ENCODE measurements around the gene CFAP58. TPM values are rescaled to one million over a fixed set of nuclear protein-coding genes. Genes with fewer than 3 reads are reported as not detected.

The CFAP58 gene
- total and polyA plus RNA-seq, 2 donors (not counting 3 experiments of a cell fraction or from before 2014, with no cell fraction given): 0.07 to 0.29 TPM

DNA sequence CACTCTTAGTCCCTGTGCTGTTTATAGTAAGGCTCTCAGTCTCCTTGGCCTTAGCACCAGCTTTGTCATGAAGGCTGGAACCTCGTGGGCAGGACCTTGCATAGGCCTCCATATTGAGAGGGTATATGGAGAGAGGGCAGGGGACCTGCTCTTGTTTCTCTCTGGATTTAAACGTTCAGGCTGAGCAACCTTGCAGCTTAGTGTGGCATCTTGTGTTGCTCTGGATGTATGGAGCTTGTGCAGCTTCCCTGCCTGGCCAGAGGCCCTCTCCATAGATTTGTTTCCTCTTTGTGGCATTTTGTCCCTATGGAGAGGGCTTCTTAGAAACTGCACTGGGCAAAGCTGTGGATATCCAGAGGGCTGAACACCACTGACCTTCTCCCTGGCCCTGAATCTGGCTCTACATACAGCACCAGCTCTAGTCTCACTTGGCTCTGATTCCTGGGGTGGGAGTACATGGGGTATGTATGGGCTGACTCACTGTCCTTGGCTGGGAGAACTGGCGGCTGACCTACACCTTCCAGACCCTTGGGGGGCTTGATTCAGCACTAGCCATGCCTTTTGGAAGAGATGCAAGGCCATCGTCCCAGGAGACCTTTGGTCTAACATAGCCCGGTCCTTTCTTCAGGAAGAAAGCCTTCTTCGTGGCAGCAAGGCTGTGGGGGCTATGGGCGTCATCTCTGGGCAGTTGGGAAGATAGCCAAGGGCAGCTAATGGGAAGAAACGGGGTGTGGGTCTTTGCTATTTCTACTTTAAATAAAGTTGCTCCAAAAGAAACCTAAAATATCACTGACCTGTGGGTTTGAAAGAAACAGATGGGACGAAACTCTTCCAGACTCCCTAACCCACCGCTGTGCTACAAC lies 45.8 kb upstream of the CFAP58 start:
- H3K4me2 ChIP-seq (ENCODE audit: insufficient read depth, low read length): no peak overlapping the region
- no peaks in the 10 kb centered on the region for H3K27me3 ChIP-seq (ENCODE audit: control insufficient read depth in 2 of 2, insufficient read depth in 2 of 2, low read length in 2 of 2)
- no peak overlapping the region for H2AFZ ChIP-seq (ENCODE audit: low read depth, low read length)
- H3K9me1 ChIP-seq (replicated peaks; ENCODE audit: control insufficient read depth, extremely low read depth, insufficient read depth, low read length): no peaks in the 10 kb centered on the region
- no peak for DNase-seq (ENCODE audit: low read depth, low spot score)
- H3K4me3 ChIP-seq (replicated peaks in 1 of 3; ENCODE audit: insufficient read depth in 1 of 3, low read depth in 1 of 3, low read length in 3 of 3): no peak overlapping the region
- no peaks in the 10 kb centered on the region for H3K9me3 ChIP-seq (replicated peaks; ENCODE audit: control insufficient read depth, insufficient read depth, low read length)
- peaks cover 28% of the 10 kb centered on the region for H3K79me2 ChIP-seq (ENCODE audit: control insufficient read depth, insufficient read depth, low read length)
- TF ChIP-seq EZH2 (IDR thresholded peaks at IDR 0.05; ENCODE audit: borderline replicate concordance, low read depth, low read length, severe bottlenecking): no peak
- no peak for TF ChIP-seq POLR2A (IDR thresholded peaks at IDR 0.05; ENCODE audit: low read depth, low read length)
- no peak for TF ChIP-seq MYC (IDR thresholded peaks at IDR 0.05; ENCODE audit: low read depth, low read length)
- TF ChIP-seq, protein P1, sequence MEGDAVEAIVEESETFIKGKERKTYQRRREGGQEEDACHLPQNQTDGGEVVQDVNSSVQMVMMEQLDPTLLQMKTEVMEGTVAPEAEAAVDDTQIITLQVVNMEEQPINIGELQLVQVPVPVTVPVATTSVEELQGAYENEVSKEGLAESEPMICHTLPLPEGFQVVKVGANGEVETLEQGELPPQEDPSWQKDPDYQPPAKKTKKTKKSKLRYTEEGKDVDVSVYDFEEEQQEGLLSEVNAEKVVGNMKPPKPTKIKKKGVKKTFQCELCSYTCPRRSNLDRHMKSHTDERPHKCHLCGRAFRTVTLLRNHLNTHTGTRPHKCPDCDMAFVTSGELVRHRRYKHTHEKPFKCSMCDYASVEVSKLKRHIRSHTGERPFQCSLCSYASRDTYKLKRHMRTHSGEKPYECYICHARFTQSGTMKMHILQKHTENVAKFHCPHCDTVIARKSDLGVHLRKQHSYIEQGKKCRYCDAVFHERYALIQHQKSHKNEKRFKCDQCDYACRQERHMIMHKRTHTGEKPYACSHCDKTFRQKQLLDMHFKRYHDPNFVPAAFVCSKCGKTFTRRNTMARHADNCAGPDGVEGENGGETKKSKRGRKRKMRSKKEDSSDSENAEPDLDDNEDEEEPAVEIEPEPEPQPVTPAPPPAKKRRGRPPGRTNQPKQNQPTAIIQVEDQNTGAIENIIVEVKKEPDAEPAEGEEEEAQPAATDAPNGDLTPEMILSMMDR (IDR thresholded peaks at IDR 0.05; ENCODE audit: extremely low read depth in 1 of 2, insufficient read depth in 1 of 2, low read depth in 1 of 2, low read length in 2 of 2): no peak
- no peak for TF ChIP-seq JUN (IDR thresholded peaks at IDR 0.05; ENCODE audit: borderline replicate concordance, insufficient read depth, insufficient read length, low read depth)
- no peak overlapping the region for H3K27ac ChIP-seq (ENCODE audit: insufficient read depth, low read depth, low read length)
- FAIRE-seq: no peak
- peaks cover 0 to 3% of the 10 kb centered on the region in 2 experiments for H3K36me3 ChIP-seq (ENCODE audit: control insufficient read depth in 2 of 2, extremely low read depth in 1 of 2, insufficient read depth in 2 of 2, low read length in 2 of 2)
- H3K4me1 ChIP-seq (ENCODE audit: control insufficient read depth, extremely low read depth, insufficient read depth, low read length): peaks cover 12% of the 10 kb centered on the region
- dilution Hi-C loops (cut with MboI; ENCODE audit: extremely low pct_ligation_motif_present, low sequenced_read_pairs) (no loop called here), intact Hi-C loops (cut with micrococcal nuclease) (no loop called here)
- no peaks in the 10 kb centered on the region for H4K20me1 ChIP-seq (replicated peaks; ENCODE audit: control insufficient read depth, extremely low read depth, insufficient read depth, low read length)
- ChIA-PET CTCF (interaction anchor here (0.8 to 5.8 kb wide), 9 partner anchors 14 to 46 kb away, joined by 3 to 107 read pairs (median 33); partner anchors contain the start of genes CFAP58 and ITPRIP), POLR2A (interaction anchor here (1.1 kb wide), 1 partner anchor 16 kb away, joined by 4 read pairs; no protein-coding TSS in a partner anchor)
- no TSS peak for BruUV-seq (replicated peaks)
- H3K9ac ChIP-seq (replicated peaks; ENCODE audit: extremely low read depth, insufficient read depth, low read length): no peak overlapping the region
